HG03066 (cell line): ENCODE measurements around the gene PCED1B.
"Not testable (repeated sequence)": the region's sequence is repeated elsewhere in the genome, so short reads cannot be mapped to it uniquely, and the experiment has no call there.

Source experiments
- ATAC-seq: cut with Tn5 transposase; IDR thresholded peaks from one replicate; pipeline ENCODE4 v1.9.1; 2021; ENCODE audit warnings: low read depth; ENCODE audit not compliant: unreplicated experiment

Gene PCED1B

GRCh38 chr12:47117305-47117704 is 37.9 kb downstream of the PCED1B start:
- ATAC-seq = not testable (repeated sequence)

GRCh38 chr12:47120736-47121135 is 41.3 kb downstream of the PCED1B start:
- ATAC-seq = no peak

GRCh38 chr12:47121146-47121545 is 41.7 kb downstream of the PCED1B start:
- ATAC-seq = no peak

GRCh38 chr12:47122602-47123001 is 43.2 kb downstream of the PCED1B start:
- no peak for ATAC-seq

- no peak for ATAC-seq
Measured at GRCh38 chr12:47123730-47124129, 44.3 kb downstream of the PCED1B start.

- ATAC-seq = no peak
Measured at GRCh38 chr12:47124451-47124850, 45.0 kb downstream of the PCED1B start.

- no peak for ATAC-seq
Measured at GRCh38 chr12:47126246-47126645, 46.8 kb downstream of the PCED1B start.

- no peak for ATAC-seq
Measured at GRCh38 chr12:47131011-47131410, 51.6 kb downstream of the PCED1B start.

GRCh38 chr12:47134005-47134404 is 54.6 kb downstream of the PCED1B start:
- ATAC-seq = no peak

- no peak for ATAC-seq
Measured at GRCh38 chr12:47135578-47135977, 56.2 kb downstream of the PCED1B start.

- no peak for ATAC-seq
Measured at GRCh38 chr12:47139000-47139681, 59.7 kb downstream of the PCED1B start.

GRCh38 chr12:47141459-47141858 is 62.0 kb downstream of the PCED1B start:
- ATAC-seq = no peak

GRCh38 chr12:47144769-47145168 is 65.3 kb downstream of the PCED1B start:
- ATAC-seq = no peak

- no peak for ATAC-seq
Measured at GRCh38 chr12:47145188-47145587, 65.8 kb downstream of the PCED1B start.

- ATAC-seq = no peak
Measured at GRCh38 chr12:47147739-47148138, 68.3 kb downstream of the PCED1B start.

- no peak for ATAC-seq
Measured at GRCh38 chr12:47149146-47149545, 69.7 kb downstream of the PCED1B start.

GRCh38 chr12:47152095-47152494 is 72.7 kb downstream of the PCED1B start:
- ATAC-seq = no peak

- no peak for ATAC-seq
Measured at GRCh38 chr12:47155457-47156166, 76.2 kb downstream of the PCED1B start.

GRCh38 chr12:47156167-47156736 is 76.8 kb downstream of the PCED1B start:
- ATAC-seq = no peak

- ATAC-seq = no peak
Measured at GRCh38 chr12:47158792-47159191, 79.4 kb downstream of the PCED1B start.

GRCh38 chr12:47159348-47159747 is 79.9 kb downstream of the PCED1B start:
- ATAC-seq = no peak
